Panc1 (cell line): ENCODE results near the gene CCDC187. TPM values are rescaled to one million over a fixed set of nuclear protein-coding genes. Genes with fewer than 3 reads are reported as not detected.

Experiments used
- ATAC-seq: fragments of 200-7000 bp; cut with Tn5 transposase; 2 replicates; pipeline ENCODE4 v1.9.1; 2020; ENCODE audit warnings: mild to moderate bottlenecking, moderate library complexity
- BruUV-seq: library from RNA; stranded (reverse); fragments of 400-500 nt; replicated peaks from 2 replicates; lab custom pipeline; 2021; lab: Mats Ljungman, UMichigan
- CTCF ChIA-PET: fragments of 300-600 bp; sonication (Branson Sonifier 250); formaldehyde crosslinking; loops from one replicate; lab custom pipeline; 2022; ENCODE audit warnings: antibody characterized with exemption; lab: Charles Lee
- POLR2A ChIA-PET: fragments of 300-600 bp; sonication (Branson Sonifier 250); formaldehyde crosslinking; loops from one replicate; lab custom pipeline; 2022; ENCODE audit warnings: antibody characterized with exemption; lab: Charles Lee
- DNase-seq: peaks from one replicate; pipeline ENCODE4 v3.0.0-alpha.2; 2010; ENCODE audit warnings: low read depth, low spot score
- H3K27ac ChIP-seq: 2 replicates; pipeline ENCODE4 v1.5.1; 2011; ENCODE audit warnings: mild to moderate bottlenecking, low read length, inconsistent platforms
- H3K27me3 ChIP-seq: fragments of 200-500 bp; sonication (Bioruptor generic); 2 replicates; pipeline ENCODE4 v1.6.0; 2014; ENCODE audit warnings: low read length, inconsistent platforms; ENCODE audit not compliant: control insufficient read depth, insufficient read depth
- H3K36me3 ChIP-seq: fragments of 200-500 bp; sonication (Bioruptor generic); 2 replicates; pipeline ENCODE4 v1.5.1; 2014; ENCODE audit warnings: inconsistent platforms, mild to moderate bottlenecking, low read length, moderate library complexity; ENCODE audit not compliant: control insufficient read depth, insufficient read depth
- H3K4me1 ChIP-seq: 2 replicates; pipeline ENCODE4 v1.5.1; 2011; ENCODE audit warnings: inconsistent platforms, mild to moderate bottlenecking, low read length, moderate library complexity; ENCODE audit not compliant: control insufficient read depth, insufficient read depth
- H3K4me3 ChIP-seq, 2 experiments: 2 replicates each; pipeline ENCODE4 v1.5.1; 2011 to 2012; ENCODE audit warnings: low read depth in 2 of 2, low read length in 2 of 2, mild to moderate bottlenecking in 2 of 2, inconsistent platforms in 1 of 2, moderate library complexity in 1 of 2
- H3K9me3 ChIP-seq: fragments of 200-500 bp; sonication (Bioruptor generic); 2 replicates; pipeline ENCODE4 v1.5.1; 2014; ENCODE audit warnings: low read depth, mild to moderate bottlenecking, inconsistent platforms, low read length, moderate library complexity; ENCODE audit not compliant: control insufficient read depth, insufficient read depth
- CTCF ChIP-seq: fragments of 450-650 bp; IDR thresholded peaks from 2 replicates; pipeline ENCODE4 v1.5.1; 2017; ENCODE audit warnings: mild to moderate bottlenecking
- POLR2AphosphoS5 ChIP-seq: IDR thresholded peaks from 2 replicates; pipeline ENCODE4 v1.6.1; 2012; ENCODE audit warnings: mild to moderate bottlenecking, low read depth, low read length, moderate library complexity
- REST ChIP-seq, 2 experiments: IDR thresholded peaks; 2 replicates each; pipeline ENCODE4 v1.6.1; 2011 to 2012; ENCODE audit warnings: low read depth in 2 of 2, control low read depth in 1 of 2, low read length in 1 of 2, mild to moderate bottlenecking in 1 of 2, moderate library complexity in 1 of 2; ENCODE audit not compliant: insufficient read depth in 1 of 2
- SIN3A ChIP-seq: IDR thresholded peaks from 2 replicates; pipeline ENCODE4 v1.6.1; 2012; ENCODE audit warnings: low read depth, mild to moderate bottlenecking, low read length, moderate library complexity, borderline replicate concordance; ENCODE audit not compliant: insufficient read depth
- TCF7L2 ChIP-seq: IDR thresholded peaks from 2 replicates; pipeline ENCODE4 v1.6.1; 2011; ENCODE audit warnings: mild to moderate bottlenecking, low read depth, low read length, inconsistent platforms
- in situ Hi-C: cut with HindIII; loops from 2 replicates; pipeline ENCODE4 v1.10.0; 2016; ENCODE audit warnings: low sequenced_read_pairs, low pct_unique_long_range_greater_than_20kb
- intact Hi-C: fragments of 100-400 bp; cut with micrococcal nuclease; formaldehyde crosslinking; loops from one replicate; pipeline ENCODE4 v1.10.0; 2022; ENCODE audit not compliant: unreplicated experiment
- total RNA-seq: library from RNA; stranded (reverse); gene quantifications from one replicate; pipeline ENCODE4 v1.2.1, GENCODE V29; 2021; ENCODE audit not compliant: unreplicated experiment

The CCDC187 gene
- total RNA-seq, 1 experiment from 2014 or later: not detected

GRCh38 chr9:136222906-136223285 is 81.0 kb downstream of the CCDC187 start:
- no peak overlapping the region for H3K4me3 ChIP-seq
- ChIA-PET POLR2A (no interaction called here), CTCF (no interaction called here)
- ATAC-seq (no peak), DNase-seq (no peak)
- no peak overlapping the region for H3K27ac ChIP-seq
- TF ChIP-seq SIN3A (no peak), CTCF (no peak), REST (IDR thresholded peaks at IDR 0.05; ENCODE audit: insufficient read depth in 1 of 2, low read depth in 2 of 2, low read length in 1 of 2) (no peak), TCF7L2 (no peak), POLR2AphosphoS5 (no peak)
- in situ Hi-C loops: no loop called here
- peaks cover under 1% of the 10 kb centered on the region; the same call in 1 of the 2 replicates for H3K4me1 ChIP-seq
- H3K9me3 ChIP-seq: no peaks in the 10 kb centered on the region
- intact Hi-C loops: no loop called here
- H3K27me3 ChIP-seq: no peaks in the 10 kb centered on the region
- no peaks in the 10 kb centered on the region for H3K36me3 ChIP-seq
- no TSS peak for BruUV-seq

GRCh38 chr9:136222166-136222905 is 81.6 kb downstream of the CCDC187 start:
- H3K27me3 ChIP-seq: no peaks in the 10 kb centered on the region
- POLR2A ChIA-PET: no interaction called here
- DNase-seq: no peak
- no peak overlapping the region for H3K4me3 ChIP-seq
- no peak for ATAC-seq
- H3K4me1 ChIP-seq: no peaks in the 10 kb centered on the region
- no peaks in the 10 kb centered on the region for H3K9me3 ChIP-seq
- no peak overlapping the region for H3K27ac ChIP-seq
- in situ Hi-C loops (no loop called here), intact Hi-C loops (no loop called here)
- BruUV-seq: no TSS peak
- no peaks in the 10 kb centered on the region for H3K36me3 ChIP-seq
- CTCF ChIA-PET: no interaction called here
- no peak for TF ChIP-seq SIN3A
- TF ChIP-seq TCF7L2: no peak
- no peak; the same call in 1 of the 2 replicates for TF ChIP-seq CTCF
- TF ChIP-seq POLR2AphosphoS5: no peak
- TF ChIP-seq REST (IDR thresholded peaks at IDR 0.05; ENCODE audit: insufficient read depth in 1 of 2, low read depth in 2 of 2, low read length in 1 of 2): no peak
